NCI-H187 (cell line): ENCODE data around the gene ADPRH.

ENCODE experiments used
- DNase-seq, 2 experiments: peaks; one replicate each; lab custom pipeline; 2025; lab: John Stamatoyannopoulos, UW

The ADPRH gene

GRCh38 chr3:119630128-119630879 lies 51.0 kb downstream of the ADPRH start:
- no peak for DNase-seq

- no peak for DNase-seq
These were observed 51.6 kb downstream of the ADPRH start for GRCh38 chr3:119630880-119631329.

GRCh38 chr3:119631516-119631915 lies 52.2 kb downstream of the ADPRH start:
- no peak for DNase-seq

- DNase-seq, result no peak
These were observed 52.9 kb downstream of the ADPRH start for GRCh38 chr3:119632216-119632615.

GRCh38 chr3:119632829-119633228 lies 53.5 kb downstream of the ADPRH start:
- no peak for DNase-seq

GRCh38 chr3:119635719-119636118 lies 56.4 kb downstream of the ADPRH start:
- no peak for DNase-seq

GRCh38 chr3:119636249-119636648 lies 57.0 kb downstream of the ADPRH start:
- DNase-seq, result no peak

GRCh38 chr3:119636891-119637611 lies 57.8 kb downstream of the ADPRH start:
- no peak for DNase-seq

GRCh38 chr3:119637679-119638477 lies 58.6 kb downstream of the ADPRH start:
- DNase-seq, result no peak
